SK-MEL-5 (cell line): ENCODE data around the gene SNTB2. TPM values are rescaled to one million over a fixed set of nuclear protein-coding genes. Genes with fewer than 3 reads are reported as not detected.

Source experiments
- DNase-seq: peaks from one replicate; pipeline ENCODE4 v3.0.0-alpha.2; 2016; ENCODE audit warnings: low read depth, low spot score
- in situ Hi-C: cut with HindIII; loops from 2 replicates; pipeline ENCODE4 v1.10.0; 2016; ENCODE audit warnings: low sequenced_read_pairs, high pct_unique_total_duplicates, low pct_unique_long_range_greater_than_20kb
- total RNA-seq: library from RNA; depleted of rRNA; stranded (reverse); fragments of >200 nt; shearing (Covaris generic); gene quantifications from 2 replicates; pipeline ENCODE4 v1.2.3, GENCODE V29; 2014

Gene SNTB2
- total RNA-seq, 1 experiment from 2014 or later: 9.1 TPM

- DNase-seq: no peak
- in situ Hi-C loops: no loop called here
These were observed 15.5 kb upstream of the SNTB2 start for GRCh38 chr16:69171325-69172084.

DNA sequence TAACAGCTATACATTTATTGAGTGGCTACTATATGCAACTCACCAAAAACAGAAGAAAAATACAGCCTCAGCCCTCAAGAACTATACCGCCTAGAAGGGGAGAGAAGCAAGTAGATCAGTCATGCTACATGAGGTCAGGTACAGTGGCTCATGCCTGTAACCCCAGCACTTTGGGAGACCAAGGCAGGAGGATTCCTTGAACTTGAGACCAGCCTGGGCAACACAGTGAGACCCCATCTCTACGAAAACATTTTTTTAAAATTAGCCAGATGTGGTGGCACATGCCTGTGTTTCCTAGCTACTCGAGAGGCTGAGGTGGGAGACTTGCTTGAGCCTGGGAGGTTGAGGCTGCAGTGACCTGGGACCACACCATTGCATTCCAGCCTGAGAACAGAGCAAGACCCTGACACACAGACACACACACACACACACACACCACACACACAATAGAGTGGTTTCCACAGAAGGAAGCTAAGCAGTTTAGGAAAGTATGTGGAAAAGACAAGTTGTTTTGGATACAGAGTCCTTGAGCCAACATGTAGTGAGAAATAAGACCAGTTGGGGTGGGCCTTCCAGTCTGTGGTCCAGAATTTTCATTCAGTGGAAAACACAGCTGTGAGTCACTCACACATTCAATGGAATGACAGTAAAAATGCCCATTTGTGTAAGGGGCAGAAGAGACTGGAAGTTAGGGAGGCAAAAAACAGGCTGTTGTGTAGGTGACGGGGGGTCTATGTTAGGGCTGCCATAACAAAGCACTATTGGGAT lies 10.7 kb upstream of the SNTB2 start:
- in situ Hi-C loops: no loop called here
- DNase-seq: no peak

DNA sequence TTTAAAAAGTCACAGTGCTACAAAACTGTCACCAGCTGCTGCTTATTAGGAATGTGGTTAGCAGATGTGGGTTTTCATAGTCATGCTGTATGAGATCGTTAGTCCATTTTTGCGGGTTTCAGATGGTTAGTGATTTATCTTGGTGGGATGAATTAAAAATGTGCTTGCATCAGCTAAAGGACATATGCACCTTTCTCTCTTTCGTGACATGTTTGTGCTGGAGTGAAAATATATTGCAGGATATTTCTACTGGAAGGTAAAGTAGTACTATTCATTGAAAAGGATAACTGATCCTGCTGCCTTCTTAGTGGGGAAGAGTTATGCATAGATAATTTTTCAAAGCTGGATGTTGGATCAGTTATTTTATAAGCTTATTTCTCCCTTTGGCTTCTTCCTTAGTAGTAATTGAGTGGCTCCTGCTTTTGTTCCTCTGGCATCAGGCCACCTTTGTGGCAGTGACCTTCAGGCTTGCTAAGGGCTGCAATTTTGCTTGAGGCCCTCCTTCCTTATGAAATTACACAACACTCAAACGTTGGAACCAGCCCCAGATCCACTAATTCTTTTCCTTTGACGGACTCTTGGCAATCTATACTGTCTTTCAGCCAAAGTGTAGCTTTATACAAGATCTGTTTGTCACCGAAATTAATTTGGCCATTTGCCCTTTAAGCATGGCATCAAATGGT lies 7.5 kb upstream of the SNTB2 start:
- peak; percentile 62 for DNase-seq
- in situ Hi-C loops: no loop called here

- DNase-seq: no peak
- in situ Hi-C loops: no loop called here
These were observed 7.0 kb upstream of the SNTB2 start for GRCh38 chr16:69180011-69180338.

- DNase-seq: no peak
- in situ Hi-C loops: no loop called here
These were observed 4.1 kb upstream of the SNTB2 start for GRCh38 chr16:69182730-69183416.

DNA sequence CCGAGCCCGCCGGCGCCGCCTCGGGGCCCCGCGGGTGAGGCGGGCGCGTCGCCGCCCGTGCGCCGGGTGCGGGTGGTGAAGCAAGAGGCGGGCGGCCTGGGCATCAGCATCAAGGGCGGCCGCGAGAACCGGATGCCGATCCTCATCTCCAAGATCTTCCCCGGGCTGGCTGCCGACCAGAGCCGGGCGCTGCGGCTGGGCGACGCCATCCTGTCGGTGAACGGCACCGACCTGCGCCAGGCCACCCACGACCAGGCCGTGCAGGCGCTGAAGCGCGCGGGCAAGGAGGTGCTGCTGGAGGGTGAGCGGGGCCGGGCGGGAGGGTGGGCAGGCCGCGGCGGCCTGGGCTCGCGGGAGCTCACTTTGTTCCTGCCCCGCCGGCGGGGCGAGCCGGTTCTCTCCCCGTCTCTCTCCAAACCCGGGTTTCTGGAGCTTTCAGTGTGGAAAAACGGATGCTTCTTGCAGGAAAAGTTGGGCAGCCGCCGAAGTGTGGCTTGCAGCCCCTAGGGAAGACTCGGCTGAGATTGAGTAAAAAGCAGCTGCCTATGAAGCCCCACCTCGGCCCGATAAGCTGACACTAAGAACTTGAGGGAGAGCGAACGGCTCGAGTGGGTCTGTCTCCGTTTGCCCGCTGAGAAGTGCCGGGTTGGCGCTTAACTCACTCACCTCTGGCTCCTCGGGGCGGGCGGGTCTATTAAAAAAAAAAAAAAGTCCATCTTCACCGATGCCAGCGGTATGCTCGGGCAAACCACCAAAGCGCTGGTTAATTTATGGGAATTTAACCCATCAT lies 677 bp downstream of the SNTB2 start:
- in situ Hi-C loops: no loop called here

GRCh38 chr16:69188236-69188549 lies 1.2 kb downstream of the SNTB2 start:
- DNase-seq: peak; percentile 24
- in situ Hi-C loops: no loop called here

More for the DNA sequence above, 677 bp downstream of the SNTB2 start:
- DNase-seq: peak; percentile 27

DNA sequence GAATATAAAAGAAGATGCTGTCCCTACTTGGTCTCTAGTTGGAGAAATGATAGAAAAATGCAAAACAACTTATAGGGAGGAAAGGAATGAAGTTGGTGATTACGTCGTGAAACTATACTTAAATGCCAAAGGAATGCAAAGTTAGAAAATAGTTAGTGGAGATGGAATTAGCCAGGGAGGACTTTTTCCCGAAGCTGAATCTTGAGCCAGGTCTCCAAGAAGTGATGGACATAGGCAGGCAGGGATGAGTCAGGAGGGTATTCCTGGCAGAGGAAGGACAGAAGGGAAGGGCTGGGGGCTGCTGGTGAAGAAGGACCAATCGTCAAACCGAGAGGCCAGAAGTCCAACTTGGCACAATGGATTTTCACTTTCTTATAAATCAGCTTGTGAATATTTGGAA lies 1.8 kb downstream of the SNTB2 start:
- in situ Hi-C loops: no loop called here
- no peak for DNase-seq

DNA sequence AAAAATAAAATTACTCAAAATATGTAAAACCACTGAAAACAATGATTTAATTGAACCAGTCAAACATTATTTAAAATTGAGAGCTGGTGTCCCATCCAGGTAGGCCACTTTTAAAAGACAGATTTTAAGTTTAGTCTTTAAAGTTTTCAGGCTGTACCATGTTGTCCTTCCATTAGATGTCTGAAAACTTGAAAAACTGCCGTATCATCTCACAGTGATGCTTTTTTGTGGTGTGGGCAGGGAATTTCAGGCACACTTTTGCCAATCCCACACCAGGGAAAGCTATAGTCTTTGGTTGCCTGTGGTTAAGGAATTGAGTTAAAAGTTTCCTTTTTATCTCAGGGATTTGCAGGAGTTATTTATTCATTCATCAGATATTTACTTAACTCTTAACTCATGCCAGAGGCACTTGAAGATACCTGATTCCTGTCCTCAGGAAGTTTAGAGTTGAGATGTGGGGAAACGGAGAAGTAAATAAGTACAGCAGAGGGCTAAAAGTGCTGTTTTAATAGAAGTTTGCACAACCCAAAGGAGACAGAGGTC lies 3.2 kb downstream of the SNTB2 start:
- no peak for DNase-seq
- in situ Hi-C loops: no loop called here

DNA sequence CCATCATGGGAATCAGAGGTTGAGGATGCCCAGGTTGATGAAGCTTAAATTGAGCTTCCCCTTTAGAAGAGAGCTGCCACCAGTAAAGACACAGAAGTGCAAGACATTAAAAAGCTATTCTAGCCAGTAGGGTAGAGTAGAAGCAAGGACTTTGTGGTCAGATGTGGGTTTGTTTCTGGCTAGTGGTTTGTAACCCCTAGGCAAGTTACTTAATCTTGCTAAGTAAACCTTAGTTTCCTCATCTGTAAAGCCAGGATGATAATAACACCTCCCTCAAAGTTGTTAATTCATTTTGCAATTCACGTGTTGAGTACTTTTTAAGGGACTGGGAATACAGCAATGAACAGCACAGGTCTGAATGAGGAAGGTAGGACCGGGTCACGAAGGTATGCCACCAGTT lies 3.6 kb downstream of the SNTB2 start:
- no peak for DNase-seq
- in situ Hi-C loops: no loop called here

- DNase-seq: no peak
- in situ Hi-C loops: no loop called here
These were observed 4.2 kb downstream of the SNTB2 start for GRCh38 chr16:69191136-69191535.

GRCh38 chr16:69193855-69194254 lies 6.9 kb downstream of the SNTB2 start:
- in situ Hi-C loops: no loop called here
- DNase-seq: no peak

DNA sequence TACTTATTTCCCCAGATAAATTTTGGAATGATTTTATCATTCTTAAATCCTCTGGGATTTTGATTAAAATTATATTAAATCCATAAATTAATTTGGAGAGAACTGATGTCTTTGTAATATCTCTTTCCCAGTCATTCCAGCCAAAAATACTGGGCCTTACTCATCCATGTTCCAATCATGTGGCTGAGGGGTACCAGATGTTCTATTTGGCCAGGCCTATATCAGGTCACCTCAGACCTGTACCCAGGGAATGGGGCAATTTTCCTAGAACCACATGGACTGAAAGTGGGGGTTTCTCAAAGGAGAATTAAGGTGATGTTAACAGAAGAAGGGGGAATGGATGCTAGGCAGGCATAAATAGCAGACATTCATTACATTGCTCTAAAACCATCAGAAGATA lies 7.5 kb downstream of the SNTB2 start:
- DNase-seq: no peak
- in situ Hi-C loops: no loop called here

DNA sequence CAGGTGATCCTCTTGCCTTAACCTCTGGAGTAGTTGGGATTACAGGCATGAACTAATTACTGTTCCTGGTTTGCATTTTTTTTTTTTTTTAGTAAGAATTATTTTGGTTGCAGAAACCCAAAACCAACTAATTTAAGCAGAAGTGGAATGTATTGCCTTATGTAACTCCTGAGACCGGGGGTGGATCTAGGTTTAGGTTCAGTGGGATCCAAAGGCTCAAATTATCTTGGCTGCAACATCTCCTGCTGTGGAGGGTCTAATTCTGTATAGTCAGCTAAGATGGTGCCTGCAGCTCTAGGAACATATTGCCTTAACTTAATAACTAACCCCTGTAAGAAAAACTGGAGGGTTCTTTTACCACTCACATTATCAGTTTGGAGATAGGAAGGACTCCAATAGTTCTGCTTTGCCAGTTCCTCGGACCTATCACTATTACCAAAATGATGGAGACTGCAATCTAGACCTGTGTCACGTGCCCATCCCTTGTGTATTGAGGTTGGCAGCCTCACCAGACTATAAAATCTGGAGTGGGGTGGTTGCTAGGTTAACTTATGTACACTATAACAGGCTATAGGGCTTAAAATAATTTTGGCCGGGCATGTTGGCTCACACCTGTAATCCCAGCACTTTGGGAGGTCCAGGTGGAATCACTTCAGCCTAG lies 8.5 kb downstream of the SNTB2 start:
- in situ Hi-C loops: no loop called here
- DNase-seq: no peak

DNA sequence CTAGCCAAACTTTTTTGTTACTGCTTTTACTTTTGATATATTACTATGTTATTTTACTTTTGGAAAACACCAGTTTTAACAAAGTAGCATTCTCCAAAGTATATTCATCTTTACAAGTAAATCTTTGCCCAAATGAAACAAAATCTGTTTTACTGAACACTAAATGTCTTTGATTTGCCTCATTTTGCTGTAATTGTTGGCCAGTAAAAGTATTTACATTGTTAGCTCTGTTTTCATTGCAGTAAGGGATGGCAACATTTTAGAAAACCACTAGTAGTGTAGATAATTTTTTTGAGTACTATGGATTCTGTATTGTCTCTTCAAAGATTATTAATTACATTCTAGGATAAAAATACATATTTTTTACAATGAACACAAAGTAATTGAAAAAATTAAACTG lies 10.6 kb downstream of the SNTB2 start:
- in situ Hi-C loops: no loop called here
- DNase-seq: no peak

DNA sequence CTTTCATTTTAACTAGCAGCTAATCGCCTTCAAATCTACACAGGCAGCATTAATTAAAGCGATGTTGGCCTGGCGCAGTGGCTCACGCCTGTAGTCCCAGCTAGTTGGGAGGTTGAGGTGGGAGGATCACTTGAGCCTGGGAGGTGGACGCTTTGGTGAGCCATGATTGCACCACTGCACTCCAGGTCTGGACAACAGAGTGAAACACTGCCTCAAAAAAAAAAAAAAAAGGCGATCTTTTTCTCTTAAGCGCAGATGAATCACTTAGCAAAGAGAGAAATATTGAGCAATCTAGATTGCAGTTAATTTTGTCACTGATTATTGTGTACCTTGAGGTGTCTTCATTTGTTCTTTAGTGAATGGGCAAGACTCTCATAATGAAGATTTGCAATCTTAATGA lies 12.4 kb downstream of the SNTB2 start:
- no peak for DNase-seq
- in situ Hi-C loops: no loop called here

DNA sequence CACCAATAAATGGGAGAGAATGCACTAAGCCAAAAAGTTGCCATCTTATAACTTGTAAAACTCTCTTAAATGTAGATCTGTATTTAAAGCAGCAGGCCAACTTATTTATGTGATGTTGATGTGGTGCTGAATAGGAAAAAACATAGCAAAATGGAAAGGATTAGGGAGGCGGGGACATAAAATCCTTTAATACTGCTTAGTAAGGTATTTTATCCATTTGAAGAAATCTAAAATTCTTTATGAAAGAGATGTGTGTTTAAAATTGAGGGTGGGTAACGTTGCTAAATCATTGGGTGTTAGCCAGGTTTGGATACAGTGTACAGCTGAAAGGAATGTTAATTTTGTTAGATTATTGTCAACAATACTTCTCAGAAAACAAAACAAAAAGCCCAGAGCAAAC lies 14.3 kb downstream of the SNTB2 start:
- in situ Hi-C loops: no loop called here
- DNase-seq: no peak
